ENCODE results near the gene OLFM3. TPM values are rescaled to one million over a fixed set of nuclear protein-coding genes. Genes with fewer than 3 reads are reported as not detected.

OLFM3 gene
- total RNA-seq = not detected in 2 replicates

- Histone ChIP-seq H3K4me1 (ENCODE audit: insufficient read depth, low read length) (no peaks in the 10 kb centered on the region), H2AFZ (ENCODE audit: low read length) (no peak within 1 kb of the TSS), H3K9me3 (ENCODE audit: low read depth, low read length) (no peaks in the 10 kb centered on the region), H3K4me3 (ENCODE audit: insufficient read depth, low read length) (no peak within 1 kb of the TSS), H4K20me1 (ENCODE audit: insufficient read depth, low read length) (no peaks in the 10 kb centered on the region), H3K79me2 (ENCODE audit: insufficient read depth, low read length) (no peaks in the 10 kb centered on the region), H3K36me3 (ENCODE audit: insufficient read depth, low read length) (no peaks in the 10 kb centered on the region), H3K4me2 (ENCODE audit: insufficient read depth, low read length) (no peak within 1 kb of the TSS), H3K27me3 (ENCODE audit: insufficient read depth, low read length) (no peaks in the 10 kb centered on the region), H3K27ac (ENCODE audit: low read depth, low read length) (no peak within 1 kb of the TSS)
- DNase-seq (ENCODE audit: insufficient read length, low spot score, missing footprints) = peak; percentile 36
- no peak for TF ChIP-seq CTCF (IDR thresholded peaks at IDR 0.05; ENCODE audit: extremely low read depth, low read depth, low read length)
Observed at GRCh38 chr1:101996825-101997465, at the start of gene OLFM3. OLFM3 (minus strand) TSS chr1:101996926.

- H3K4me3 ChIP-seq (ENCODE audit: insufficient read depth, low read length) = no peak overlapping the region
- H3K4me2 ChIP-seq (ENCODE audit: insufficient read depth, low read length) = no peak overlapping the region
- H3K27ac ChIP-seq (ENCODE audit: low read depth, low read length) = no peak overlapping the region
- no peaks in the 10 kb centered on the region for H3K36me3 ChIP-seq (ENCODE audit: insufficient read depth, low read length)
- no peak for DNase-seq (ENCODE audit: insufficient read length, low spot score, missing footprints)
- no peaks in the 10 kb centered on the region for H3K4me1 ChIP-seq (ENCODE audit: insufficient read depth, low read length)
- no peaks in the 10 kb centered on the region for H3K79me2 ChIP-seq (ENCODE audit: insufficient read depth, low read length)
- H2AFZ ChIP-seq (ENCODE audit: low read length) = no peak overlapping the region
- H3K9me3 ChIP-seq (ENCODE audit: low read depth, low read length) = peaks cover 3% of the 10 kb centered on the region
- TF ChIP-seq CTCF (IDR thresholded peaks at IDR 0.05; ENCODE audit: extremely low read depth, low read depth, low read length) = no peak
- no peaks in the 10 kb centered on the region for H3K27me3 ChIP-seq (ENCODE audit: insufficient read depth, low read length)
- no peaks in the 10 kb centered on the region for H4K20me1 ChIP-seq (ENCODE audit: insufficient read depth, low read length)
Observed at GRCh38 chr1:102045752-102046151, 49.0 kb upstream of the OLFM3 start.

DNA sequence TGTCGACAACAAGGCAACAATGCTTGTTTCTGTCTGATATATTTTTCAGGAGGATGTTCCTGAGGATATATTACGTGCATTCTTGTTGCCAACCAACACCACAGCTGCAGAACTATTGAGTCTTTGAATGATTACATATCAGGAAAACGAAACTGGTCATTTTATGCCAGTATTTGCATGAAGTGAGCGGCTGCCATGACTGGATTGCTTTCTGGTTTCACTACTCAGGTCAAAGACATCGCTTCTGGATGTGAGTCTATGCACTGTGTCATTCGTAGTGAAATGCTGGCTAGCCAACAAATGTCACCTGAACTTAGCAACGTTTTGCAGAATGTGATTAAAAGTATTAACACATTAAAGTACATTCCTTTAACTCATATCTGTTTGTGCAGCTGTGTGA lies 35.8 kb upstream of the OLFM3 start:
- Histone ChIP-seq H3K4me3 (ENCODE audit: insufficient read depth, low read length) (no peak overlapping the region), H2AFZ (ENCODE audit: low read length) (no peak overlapping the region), H3K4me1 (ENCODE audit: insufficient read depth, low read length) (no peaks in the 10 kb centered on the region), H3K36me3 (ENCODE audit: insufficient read depth, low read length) (no peaks in the 10 kb centered on the region), H4K20me1 (ENCODE audit: insufficient read depth, low read length) (no peaks in the 10 kb centered on the region), H3K27ac (ENCODE audit: low read depth, low read length) (no peak overlapping the region), H3K9me3 (ENCODE audit: low read depth, low read length) (no peaks in the 10 kb centered on the region), H3K27me3 (ENCODE audit: insufficient read depth, low read length) (no peaks in the 10 kb centered on the region), H3K4me2 (ENCODE audit: insufficient read depth, low read length) (no peak overlapping the region), H3K79me2 (ENCODE audit: insufficient read depth, low read length) (no peaks in the 10 kb centered on the region)
- no peak for DNase-seq (ENCODE audit: insufficient read length, low spot score, missing footprints)
- TF ChIP-seq CTCF (IDR thresholded peaks at IDR 0.05; ENCODE audit: extremely low read depth, low read depth, low read length) = no peak

GRCh38 chr1:102019530-102019929 lies 22.8 kb upstream of the OLFM3 start:
- H3K36me3 ChIP-seq (ENCODE audit: insufficient read depth, low read length) = no peaks in the 10 kb centered on the region
- TF ChIP-seq CTCF (IDR thresholded peaks at IDR 0.05; ENCODE audit: extremely low read depth, low read depth, low read length) = no peak
- no peak overlapping the region for H3K4me2 ChIP-seq (ENCODE audit: insufficient read depth, low read length)

More at GRCh38 chr1:102019530-102019929, 22.8 kb upstream of the OLFM3 start:
- no peaks in the 10 kb centered on the region for H3K27me3 ChIP-seq (ENCODE audit: insufficient read depth, low read length)
- H3K27ac ChIP-seq (ENCODE audit: low read depth, low read length) = no peak overlapping the region
- H3K4me3 ChIP-seq (ENCODE audit: insufficient read depth, low read length) = no peak overlapping the region
- H3K4me1 ChIP-seq (ENCODE audit: insufficient read depth, low read length) = no peaks in the 10 kb centered on the region
- no peak overlapping the region for H2AFZ ChIP-seq (ENCODE audit: low read length)
- no peaks in the 10 kb centered on the region for H3K9me3 ChIP-seq (ENCODE audit: low read depth, low read length)
- H4K20me1 ChIP-seq (ENCODE audit: insufficient read depth, low read length) = no peaks in the 10 kb centered on the region
- DNase-seq (ENCODE audit: insufficient read length, low spot score, missing footprints) = no peak
- no peaks in the 10 kb centered on the region for H3K79me2 ChIP-seq (ENCODE audit: insufficient read depth, low read length)

Data from osteoblast (primary cell).